H4 (cell line): ENCODE measurements around the gene SLC8A2. TPM values are rescaled to one million over a fixed set of nuclear protein-coding genes. Genes with fewer than 3 reads are reported as not detected.

Source experiments
- DNase-seq: peaks from one replicate; pipeline ENCODE4 v3.0.0-alpha.2; 2015; ENCODE audit warnings: low spot score
- total RNA-seq: library from RNA; depleted of rRNA; stranded (reverse); fragments of >200 nt; shearing (Covaris generic); gene quantifications from 2 replicates; pipeline ENCODE4 v1.2.3, GENCODE V29; 2014; rRNA removed

Gene SLC8A2, protein sequence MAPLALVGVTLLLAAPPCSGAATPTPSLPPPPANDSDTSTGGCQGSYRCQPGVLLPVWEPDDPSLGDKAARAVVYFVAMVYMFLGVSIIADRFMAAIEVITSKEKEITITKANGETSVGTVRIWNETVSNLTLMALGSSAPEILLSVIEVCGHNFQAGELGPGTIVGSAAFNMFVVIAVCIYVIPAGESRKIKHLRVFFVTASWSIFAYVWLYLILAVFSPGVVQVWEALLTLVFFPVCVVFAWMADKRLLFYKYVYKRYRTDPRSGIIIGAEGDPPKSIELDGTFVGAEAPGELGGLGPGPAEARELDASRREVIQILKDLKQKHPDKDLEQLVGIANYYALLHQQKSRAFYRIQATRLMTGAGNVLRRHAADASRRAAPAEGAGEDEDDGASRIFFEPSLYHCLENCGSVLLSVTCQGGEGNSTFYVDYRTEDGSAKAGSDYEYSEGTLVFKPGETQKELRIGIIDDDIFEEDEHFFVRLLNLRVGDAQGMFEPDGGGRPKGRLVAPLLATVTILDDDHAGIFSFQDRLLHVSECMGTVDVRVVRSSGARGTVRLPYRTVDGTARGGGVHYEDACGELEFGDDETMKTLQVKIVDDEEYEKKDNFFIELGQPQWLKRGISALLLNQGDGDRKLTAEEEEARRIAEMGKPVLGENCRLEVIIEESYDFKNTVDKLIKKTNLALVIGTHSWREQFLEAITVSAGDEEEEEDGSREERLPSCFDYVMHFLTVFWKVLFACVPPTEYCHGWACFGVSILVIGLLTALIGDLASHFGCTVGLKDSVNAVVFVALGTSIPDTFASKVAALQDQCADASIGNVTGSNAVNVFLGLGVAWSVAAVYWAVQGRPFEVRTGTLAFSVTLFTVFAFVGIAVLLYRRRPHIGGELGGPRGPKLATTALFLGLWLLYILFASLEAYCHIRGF
- 0.19 TPM in 1 of 2 replicates, not detected in the other for total RNA-seq

DNA sequence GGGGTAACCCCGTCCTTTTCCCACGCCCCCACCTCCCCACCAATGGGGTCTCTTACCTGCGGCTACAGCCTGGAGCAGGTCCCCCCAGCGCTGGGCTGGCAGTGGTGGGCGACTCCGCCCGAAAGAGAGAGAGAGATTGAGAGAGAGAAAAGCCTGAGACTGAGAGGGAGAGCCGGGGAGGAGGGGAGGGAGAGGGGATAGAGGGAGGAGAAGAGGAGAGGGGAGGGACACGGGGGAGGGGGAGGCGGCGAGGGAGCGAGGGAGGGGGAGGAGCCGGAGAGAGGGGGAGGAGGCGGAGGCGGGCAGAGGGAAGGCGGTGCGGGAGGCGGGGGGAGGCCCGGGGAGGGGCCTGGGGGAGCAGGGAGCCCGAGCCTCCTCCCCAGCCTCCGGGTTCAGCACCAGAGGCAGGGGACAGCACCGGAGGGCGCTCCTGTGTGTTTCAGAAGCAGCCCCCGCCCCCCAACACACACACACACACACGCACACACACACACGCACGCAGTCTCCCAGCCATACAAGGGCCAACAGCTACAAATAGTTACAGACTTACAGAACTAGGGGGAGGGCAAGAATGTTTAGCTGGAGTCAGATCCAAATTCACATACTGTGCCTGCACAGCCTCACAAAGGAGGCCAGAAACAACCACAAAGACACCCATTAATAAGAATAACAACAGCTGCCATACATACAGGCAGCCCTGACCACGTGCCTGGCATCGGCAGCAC, at the start of gene SLC8A2:
Gene SLC8A2 (minus strand): TSS at position 161 of the 725 bp plus-strand sequence. CDS start 5,490 bp downstream, outside the sequence.
- DNase-seq, result peak; percentile 62

DNA sequence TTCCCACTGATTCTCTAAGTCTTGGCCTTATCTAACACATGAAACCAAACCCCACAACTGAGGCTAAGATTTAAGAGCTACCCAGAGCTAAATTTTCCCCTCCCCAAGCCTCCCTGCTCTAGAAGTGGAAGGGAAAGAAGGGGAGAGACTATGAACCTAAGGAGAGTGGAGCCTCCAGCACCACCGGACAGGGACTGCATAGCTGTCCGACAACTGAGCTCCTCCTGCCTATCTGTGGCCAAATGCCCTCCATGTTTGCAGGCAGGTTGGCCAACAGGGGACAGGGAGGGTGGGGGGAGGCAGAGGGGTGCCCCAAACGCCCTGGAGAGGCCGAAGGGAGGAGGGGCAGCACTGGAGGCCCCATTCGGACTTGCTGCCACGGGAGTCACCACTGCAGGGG, 49.1 kb upstream of the SLC8A2 start:
- no peak for DNase-seq

DNA sequence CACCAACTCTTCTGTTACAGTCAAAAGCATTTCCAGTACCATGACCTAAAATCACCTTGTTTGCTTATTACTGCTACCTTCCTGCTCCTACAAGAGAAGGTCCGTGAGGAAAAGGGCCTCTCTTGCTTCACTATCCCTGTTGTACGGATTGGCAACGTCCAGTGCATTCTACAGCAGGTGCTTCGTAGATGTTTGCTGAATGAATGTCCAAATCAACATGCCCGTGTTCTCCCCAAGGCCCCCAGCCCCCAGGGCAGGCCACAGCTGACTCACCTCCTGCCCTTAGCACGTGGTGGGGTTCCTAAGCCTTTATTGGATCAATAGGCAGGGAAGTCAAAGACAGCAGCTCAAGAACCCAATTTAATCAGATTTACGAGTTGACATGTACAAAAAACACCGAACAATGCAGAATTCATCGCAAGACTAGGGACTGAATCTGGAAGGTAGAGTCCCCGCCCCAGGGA, 48.7 kb upstream of the SLC8A2 start:
- no peak for DNase-seq

DNA sequence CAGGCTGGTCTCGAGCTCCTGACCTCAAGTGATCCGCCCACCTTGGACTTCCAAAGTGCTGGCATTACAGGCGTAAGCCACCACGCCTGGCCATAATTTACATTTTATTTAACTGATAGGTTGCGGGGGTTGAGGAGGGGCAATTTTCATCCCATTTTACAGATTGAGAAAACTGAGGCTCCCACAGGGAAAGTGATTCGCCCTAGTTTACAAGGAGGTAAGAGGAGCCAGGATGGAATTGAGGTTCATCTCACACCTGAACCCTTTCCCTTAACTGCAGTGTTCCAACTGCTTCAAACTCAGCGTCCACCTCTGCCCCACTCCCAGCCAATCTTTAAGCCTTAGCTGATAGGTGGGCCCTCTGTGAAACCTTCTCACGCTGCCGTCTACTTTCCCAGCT, 47.2 kb upstream of the SLC8A2 start:
- no peak for DNase-seq

DNA sequence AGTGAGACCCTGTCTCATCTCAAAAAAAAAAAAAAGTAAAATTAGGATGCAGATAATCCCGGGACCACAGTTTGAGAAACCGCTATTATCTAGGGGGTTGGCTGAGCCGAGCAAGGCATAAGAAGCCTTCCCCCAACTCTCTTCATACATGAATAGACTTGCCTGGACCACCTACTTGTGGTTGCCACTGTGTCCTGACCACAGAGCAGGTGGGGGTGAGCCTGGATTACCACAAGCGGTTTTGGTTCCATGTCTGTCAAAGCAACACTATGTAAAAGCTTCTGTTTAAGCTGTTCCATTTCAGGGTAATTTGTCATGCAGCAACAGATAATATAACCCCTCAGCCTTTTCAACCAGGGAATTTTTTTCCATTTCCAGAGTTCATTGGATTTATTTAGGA, 46.4 kb upstream of the SLC8A2 start:
- DNase-seq, result no peak

DNA sequence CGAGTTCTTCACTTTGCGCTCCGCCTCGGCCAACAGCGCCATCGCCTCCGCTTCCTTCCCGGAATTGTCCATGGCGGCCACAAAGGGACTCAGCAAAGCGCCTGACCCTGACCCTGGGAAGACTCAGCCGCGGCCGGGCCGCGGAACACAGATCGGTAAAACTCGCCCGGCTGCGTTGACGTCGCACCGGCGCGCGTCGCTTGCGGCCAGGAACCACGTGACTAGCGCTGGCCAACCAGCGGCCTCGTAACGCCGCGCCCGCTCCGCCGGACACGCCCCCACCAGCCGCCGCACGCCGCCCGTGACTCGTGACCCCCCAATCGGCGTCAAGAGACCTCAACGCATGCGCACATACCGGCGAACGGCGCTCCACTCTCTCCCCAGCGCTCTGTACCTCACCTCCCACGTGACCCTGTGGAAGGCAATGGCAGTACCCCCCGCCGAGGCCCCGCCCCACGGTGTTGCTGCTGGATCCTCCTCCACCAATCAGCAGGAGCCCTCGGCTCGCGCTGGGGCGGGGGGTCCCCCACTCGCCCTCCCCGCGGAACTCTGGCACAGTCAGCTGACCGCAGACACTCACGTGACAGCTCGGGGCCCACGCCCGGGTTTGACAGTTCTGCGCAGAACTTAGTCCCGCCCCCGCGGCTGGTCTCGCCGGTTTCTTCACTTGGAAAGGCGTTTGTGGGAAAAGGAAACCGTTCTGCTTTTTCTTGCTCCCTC, 43.3 kb upstream of the SLC8A2 start, which contains the start of gene NAPA:
Gene NAPA (minus strand): TSS at position 195 of the 720 bp plus-strand sequence. CDS start 123 bp downstream, at position 72.
- peak; percentile 100 for DNase-seq

DNA sequence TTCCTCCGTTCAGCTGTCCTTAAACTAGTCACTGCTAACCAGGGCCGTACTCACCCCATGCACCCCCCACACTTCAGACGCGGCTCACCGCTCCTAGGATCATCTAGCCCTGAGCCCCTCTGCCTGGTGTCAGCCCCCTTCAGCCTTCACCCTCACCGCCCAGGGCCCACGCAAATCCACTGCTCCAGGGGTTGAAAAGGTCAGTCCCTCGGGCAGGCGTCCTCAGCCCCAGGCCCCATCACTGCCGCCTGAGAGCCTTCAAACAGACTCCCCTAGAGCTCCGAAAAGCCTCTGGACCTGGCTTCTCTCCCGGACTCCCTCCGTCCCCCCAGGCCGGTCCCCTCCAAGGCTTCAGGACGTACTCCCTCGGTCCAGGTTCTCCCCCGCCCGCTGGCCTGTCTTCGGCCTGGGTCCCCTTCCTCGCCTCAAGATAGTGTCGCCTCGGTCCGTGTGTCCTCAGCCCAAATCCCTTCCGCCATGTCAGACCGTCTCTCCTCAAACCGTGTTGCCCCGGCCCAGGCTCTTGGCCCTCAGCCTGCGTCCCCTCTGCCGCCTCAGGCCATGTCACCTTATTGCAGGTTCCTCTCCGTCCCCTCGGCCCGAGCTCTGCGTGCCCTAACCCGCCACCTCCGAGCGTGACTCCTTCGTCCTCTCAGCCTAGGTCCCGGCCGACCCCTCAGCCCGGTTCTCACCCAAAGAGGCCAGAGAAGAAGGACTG, 42.6 kb upstream of the SLC8A2 start:
- no peak for DNase-seq

DNA sequence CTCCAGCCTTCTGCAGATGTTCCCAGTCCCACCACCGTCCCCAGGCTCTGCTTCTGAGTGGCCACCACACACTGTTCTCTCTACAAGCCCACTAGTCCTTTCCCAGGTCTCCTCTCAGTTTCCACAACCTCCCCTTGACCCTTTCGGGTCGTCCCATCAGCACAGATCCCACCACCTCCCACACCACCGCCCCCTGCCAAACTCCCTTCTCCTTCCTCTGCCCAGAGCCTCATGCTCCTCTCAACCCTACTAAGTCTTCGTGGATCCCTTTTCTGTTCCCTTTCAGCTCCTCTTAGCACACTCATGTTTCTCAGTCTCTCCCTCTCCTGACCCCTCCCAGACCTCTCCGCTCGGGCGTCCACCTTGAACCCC, 41.2 kb upstream of the SLC8A2 start:
- no peak for DNase-seq

DNA sequence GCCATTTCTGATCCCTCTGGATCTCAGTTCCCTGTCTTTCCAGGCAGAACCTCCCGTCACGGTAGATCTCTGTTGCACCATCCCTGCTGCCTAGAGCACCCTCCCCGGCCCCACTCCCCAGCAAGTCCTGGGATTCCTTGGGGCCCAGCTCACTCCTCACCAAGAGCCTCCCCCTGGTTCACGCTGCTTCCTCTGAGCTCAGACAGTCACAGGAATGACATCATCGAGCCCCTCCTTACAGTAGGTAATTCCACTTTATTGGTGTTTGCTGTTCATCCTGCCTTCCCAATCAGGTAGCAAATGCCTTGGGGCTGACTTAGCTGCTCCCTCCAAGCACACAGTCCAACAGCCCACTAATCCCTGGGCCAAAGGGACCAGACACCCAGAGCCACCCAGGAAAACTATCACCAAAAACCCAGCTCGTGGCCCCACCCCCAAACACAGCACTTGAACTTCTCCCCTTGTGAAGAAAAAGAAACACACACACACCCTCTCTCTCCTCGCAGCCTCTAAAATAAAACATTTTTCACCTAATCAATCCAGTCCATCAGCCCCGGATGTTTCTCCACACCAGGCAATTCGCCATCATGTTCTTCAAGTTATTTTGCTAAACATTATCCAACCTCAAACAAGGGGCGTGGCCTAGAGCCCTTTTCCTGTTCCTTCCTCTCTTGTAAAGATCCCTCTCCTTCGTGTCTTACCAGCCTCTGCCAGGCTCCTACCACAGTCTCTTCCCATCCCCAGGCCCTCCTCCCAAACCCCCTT, 40.7 kb upstream of the SLC8A2 start:
- peak; percentile 48 for DNase-seq

DNA sequence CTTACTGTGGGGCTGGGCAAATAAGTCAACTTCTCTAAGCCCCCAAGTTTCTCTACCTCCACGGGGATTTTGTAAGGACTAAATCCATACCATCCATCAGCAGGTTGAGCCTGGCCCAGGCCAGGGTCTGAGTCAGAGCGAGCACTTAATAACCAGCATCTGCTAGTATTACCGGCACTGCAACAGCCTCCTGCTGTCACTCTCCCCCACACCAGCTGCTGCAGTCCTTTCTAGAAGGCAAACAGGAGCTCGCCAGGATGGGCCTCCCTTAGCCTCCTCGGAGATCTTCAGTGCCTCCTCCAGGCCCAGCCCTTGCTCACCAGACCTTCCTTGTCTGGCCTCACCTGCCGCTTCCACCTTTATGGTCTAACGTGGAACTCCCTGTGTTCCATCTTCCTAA, 40.0 kb upstream of the SLC8A2 start:
- no peak for DNase-seq

DNA sequence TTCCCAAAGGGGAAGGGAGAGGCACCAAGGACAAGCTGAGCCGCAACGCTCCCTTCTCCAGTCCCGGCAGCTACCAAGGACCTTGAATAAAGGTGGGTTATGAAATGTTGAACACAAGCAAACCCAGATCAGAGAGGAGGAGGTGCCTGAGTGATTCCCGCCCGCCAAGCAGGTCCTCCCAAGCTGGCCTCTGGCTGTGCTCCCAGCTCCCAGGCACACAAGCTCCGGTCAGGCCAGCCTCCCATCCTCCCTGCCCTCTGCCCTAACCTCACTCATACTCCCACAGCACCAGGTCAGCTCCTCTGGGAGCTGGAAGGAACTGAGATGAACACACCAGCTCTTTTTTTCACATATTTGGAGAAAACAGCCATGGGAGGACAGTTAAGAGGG, 39.4 kb upstream of the SLC8A2 start:
- DNase-seq, result no peak

DNA sequence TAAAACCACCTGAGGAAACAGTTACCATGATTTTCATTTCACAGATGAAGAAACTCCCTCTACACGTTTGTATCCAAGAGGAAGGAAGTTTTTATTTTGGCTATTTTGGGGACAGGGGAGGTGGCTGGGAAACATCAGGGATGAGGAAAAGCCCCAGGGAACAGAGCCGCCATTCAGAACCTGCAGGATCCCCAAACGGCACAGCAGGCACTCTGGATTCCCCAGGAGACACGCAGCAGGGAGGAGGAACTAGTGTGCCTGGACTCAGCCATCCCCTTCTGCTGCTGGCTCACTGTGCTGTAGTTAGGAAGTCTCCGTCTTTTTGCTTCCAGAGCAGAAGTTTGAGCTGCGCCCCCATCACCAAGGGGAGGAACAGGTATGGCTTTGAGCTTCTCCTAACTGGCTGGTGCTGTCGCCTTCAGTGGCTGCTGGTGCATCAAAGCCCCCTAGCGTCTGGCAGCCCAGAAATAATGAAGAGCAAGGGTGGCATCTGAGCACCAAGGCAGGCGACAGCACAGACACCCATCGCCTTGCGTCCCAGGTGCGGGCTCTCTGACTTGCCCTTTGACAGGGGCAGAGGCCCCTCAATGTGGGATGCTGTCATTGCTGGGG, 38.9 kb upstream of the SLC8A2 start:
- DNase-seq, result no peak

DNA sequence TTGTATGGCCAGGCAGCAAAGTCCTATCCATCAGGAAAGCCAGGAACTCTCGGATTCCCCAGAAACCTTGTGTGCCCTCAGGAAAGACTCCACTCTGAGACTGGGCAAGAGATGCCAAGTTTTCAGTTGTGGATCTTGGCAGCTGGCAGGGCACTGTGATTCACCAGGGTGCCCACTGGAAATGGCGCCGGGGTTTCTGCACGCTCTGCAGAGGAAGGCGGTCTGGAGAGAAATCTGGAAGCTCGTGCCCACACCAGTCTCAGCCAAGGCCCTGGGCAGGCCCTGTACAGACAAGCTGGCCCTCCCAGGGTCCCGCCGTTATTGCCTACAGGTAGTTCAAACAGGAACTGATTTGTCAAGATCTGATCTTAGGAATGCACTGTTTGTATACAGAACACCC, 38.3 kb upstream of the SLC8A2 start:
- no peak for DNase-seq

DNA sequence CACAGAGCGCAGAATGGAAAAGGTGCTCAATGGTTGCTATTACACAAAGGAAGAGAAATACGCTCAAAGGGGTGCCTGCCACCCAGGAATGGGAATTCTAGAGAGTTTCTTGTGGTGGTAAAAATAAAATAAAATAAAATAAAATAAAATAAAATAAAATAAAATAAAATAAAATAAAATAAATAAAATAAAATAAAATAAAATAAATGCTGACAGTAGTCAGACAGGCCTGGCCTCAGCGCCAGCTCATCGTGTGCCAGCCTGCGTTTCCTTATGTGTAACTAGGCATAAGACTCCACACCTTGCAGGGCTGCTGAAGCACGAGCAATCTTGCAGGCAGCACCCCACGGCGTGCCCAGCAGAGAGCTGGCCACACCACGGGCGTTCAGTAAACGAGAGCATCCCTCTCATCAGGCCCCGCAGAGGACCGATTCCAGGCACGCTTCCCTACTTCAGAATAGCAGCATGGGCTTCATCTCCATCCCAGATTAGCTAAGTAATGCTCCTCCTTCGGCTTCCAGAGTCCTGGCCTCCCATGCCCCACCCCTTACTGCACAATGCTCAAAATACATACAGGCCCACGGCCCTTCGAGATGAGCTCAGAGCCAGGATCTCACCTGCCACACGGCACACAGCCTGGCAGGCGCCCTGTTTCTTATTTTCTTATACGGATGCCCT, 37.6 kb upstream of the SLC8A2 start:
- DNase-seq, result no peak

DNA sequence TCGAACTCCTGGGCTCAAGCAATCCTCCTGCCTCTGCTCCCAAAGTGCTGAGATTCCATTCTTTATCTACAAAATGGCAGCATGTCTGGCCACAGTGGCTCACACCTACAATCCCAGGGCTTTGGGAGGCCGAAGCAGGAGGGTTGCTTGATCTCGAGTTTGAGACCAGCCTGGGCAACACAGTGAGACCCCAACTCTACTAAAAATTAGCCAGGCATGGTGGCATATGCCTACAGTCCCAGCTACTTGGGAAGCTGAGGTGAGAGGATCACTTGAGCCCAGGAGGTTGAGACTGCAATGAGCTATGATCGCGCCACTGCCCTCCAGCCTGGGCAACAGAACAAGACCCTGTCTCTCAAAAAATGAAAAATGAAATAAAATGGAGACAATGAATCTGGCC, 37.0 kb upstream of the SLC8A2 start:
- no peak for DNase-seq

DNA sequence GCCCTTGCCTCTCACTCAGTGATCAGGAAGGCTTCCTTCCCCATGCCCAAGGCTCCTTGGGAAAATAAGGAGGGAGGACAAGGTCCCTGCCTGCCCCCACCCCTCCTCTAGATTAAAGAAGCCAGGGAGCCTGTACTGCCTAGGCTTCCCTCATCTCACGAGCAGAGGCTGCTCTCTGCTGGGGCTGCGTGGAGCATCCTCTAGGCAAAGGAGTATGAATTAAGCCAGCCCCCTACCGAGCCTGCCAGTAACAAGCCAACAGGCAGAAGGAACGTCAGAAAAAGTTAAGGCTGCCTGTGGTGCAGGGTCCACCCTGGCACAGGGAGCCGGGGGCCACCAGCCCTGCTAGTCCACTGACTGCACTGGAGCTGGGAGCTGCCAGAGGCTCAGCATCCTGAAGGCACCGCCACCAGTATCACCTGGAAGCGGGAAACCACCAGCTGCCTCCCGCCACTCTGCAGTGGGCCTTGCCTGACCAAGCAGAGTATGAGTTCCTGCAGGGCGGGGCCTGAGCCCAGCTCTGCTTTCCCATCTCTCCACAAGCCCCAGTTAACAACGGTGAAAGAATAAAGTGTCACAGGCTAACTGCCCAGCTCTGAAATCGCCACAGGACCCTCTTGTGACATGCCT, 36.3 kb upstream of the SLC8A2 start:
- no peak for DNase-seq

DNA sequence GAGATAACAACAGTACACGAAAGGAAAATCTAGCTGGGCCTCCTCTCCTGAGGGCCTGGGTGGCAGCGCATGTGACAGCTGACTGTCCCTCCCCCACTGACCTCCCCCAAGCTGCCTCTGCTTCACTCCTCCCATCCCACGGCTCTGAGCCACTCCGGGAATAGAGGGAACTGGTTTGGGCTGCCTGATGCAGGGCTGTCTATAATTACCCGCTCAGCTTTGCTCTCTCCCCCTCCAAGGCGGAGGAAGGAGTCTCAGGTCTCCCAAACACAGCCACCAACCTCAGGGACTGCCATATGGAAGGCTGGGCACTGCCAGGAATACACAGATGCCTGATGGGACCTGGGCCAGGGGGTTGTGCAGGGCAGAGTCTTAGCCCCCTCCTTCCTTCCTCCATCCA, 35.3 kb upstream of the SLC8A2 start:
- no peak for DNase-seq

DNA sequence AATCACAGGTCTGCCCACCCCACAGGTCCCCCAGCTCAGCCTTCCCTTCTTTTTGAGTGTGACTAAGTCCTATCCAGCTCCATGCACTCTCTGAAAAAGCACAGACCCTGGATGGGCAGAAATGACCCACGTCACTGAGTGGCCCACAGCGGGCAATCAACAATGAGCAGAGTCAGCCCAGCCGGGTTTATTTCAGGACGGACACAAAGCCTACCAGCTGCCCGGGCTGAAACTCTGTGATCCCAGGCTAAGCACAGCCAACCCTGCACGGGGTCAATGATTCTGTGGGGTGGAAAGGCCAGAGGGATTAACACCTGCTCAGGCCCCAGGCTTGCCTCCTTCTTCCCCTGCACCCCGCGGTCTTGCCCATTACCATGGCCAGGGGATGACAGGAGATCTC, 34.8 kb upstream of the SLC8A2 start:
- DNase-seq, result no peak
